BLaER1 treated with 17β-estradiol and CSF1 and Interleukin-3, amounts not matched to agents 10 nM and 100 nM (cell line): ENCODE results near the gene UGT1A7.
"Not testable (repeated sequence)": the region's sequence is repeated elsewhere in the genome, so short reads cannot be mapped to it uniquely, and the experiment has no call there.

Source experiments
- H3K27ac ChIP-seq, 11 experiments: shearing (Covaris generic); formaldehyde crosslinking; 2 replicates each; pipeline ENCODE4 v1.8.1; 2022
- H3K27me3 ChIP-seq, 11 experiments: shearing (Covaris generic); formaldehyde crosslinking; 2 replicates each; pipeline ENCODE4 v1.8.1; 2022
- H3K36me3 ChIP-seq, 11 experiments: shearing (Covaris generic); formaldehyde crosslinking; 2 replicates each; pipeline ENCODE4 v1.8.1; 2022
- H3K4me1 ChIP-seq, 10 experiments: shearing (Covaris generic); formaldehyde crosslinking; 2 replicates each; pipeline ENCODE4 v1.8.1; 2022
- H3K4me2 ChIP-seq, 11 experiments: shearing (Covaris generic); formaldehyde crosslinking; 2 replicates each; pipeline ENCODE4 v1.8.1; 2022
- H3K4me3 ChIP-seq, 10 experiments: shearing (Covaris generic); formaldehyde crosslinking; 2 replicates each; pipeline ENCODE4 v1.8.1; 2022
- H3K9ac ChIP-seq, 11 experiments: shearing (Covaris generic); formaldehyde crosslinking; 2 replicates each; pipeline ENCODE4 v1.8.1; 2022
- H3K9me3 ChIP-seq, 11 experiments: shearing (Covaris generic); formaldehyde crosslinking; replicated peaks in 1 of 11; 2 replicates each; pipeline ENCODE4 v1.8.1; 2022
- H4K20me1 ChIP-seq, 11 experiments: shearing (Covaris generic); formaldehyde crosslinking; 2 replicates each; pipeline ENCODE4 v1.8.1; 2022
- Cebpa-rat ChIP-seq, 11 experiments: shearing (Covaris generic); IDR thresholded peaks; 2 replicates each; pipeline ENCODE4 v1.8.1; 2022

Gene UGT1A7

DNA sequence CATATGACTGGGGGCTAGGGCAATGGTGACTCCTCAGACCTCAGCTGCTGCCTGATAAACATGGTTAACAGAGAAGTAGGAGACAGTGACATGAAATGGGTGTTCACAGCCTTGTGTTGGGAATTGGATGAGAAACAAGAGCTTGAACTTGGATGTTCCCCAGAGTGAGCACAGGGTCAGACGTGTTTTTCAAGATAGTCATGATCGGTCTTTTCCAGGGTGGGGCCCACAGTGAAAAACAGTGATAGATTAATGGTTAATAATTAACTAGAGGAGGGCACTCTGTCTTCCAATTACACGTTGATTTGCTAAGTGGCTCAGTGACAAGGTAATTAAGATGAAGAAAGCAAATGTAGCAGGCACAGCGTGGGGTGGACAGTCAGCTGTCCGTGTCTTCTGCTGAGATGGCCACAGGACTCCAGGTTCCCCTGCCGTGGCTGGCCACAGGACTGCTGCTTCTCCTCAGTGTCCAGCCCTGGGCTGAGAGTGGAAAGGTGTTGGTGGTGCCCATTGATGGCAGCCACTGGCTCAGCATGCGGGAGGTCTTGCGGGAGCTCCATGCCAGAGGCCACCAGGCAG lies 47.1 kb downstream of the UGT1A7 start, which contains the start of gene UGT1A3:
UGT1A3 (plus strand) TSS at position 320 of the 579 bp plus-strand sequence; CDS start at position 405, 85 bp downstream.
- Histone ChIP-seq H3K27me3 (no peaks in the 10 kb centered on the region), H3K9ac (no peak within 1 kb of the TSS), H3K4me2 (no peak within 1 kb of the TSS), H3K4me1 (no peaks in the 10 kb centered on the region), H3K36me3 (no peaks in the 10 kb centered on the region), H3K9me3 (peaks cover 0 to 4% (median 0%) of the 10 kb centered on the region in 11 experiments; a peak in 2 of 22 replicates), H4K20me1 (no peaks in the 10 kb centered on the region), H3K4me3 (no peak within 1 kb of the TSS), H3K27ac (no peak within 1 kb of the TSS)
- TF ChIP-seq Cebpa-rat (IDR thresholded peaks at IDR 0.05): no peak

DNA sequence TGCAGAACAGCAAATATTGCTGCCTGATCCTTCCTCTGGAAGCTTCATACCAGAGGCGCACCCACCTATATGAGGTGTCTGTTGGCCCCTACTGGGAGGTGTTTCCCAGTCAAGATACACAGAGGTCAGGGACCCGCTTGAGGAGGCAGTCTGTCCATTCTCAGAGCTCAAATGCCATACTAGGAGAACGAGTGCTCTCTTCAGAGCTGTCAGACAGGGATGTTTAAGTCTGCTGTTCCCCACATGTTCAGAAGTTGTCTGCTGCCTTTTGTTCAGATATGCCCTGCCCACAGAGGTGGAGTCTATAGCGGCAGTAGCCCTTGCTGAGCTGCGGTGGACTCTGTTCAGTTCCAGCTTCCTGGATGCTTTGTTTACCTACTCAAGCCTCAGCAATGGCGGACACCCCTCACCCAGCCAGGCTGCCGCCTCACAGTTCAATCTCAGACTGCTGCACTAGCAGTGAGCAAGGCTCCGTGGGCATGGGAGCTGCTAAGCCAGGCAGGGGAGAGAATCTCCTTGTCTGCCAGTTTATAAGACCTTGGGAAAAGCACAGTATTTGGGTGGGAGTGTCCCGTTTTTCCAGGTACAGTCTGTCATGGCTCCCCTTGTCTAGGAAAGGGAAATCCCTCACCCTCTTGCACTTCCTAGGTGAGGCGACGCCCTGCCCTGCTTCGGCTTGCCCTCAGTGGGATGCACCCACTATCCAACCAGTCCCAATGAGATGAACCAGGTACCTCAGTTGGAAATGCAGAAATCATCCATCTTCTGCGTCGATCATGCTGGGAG lies 55.4 kb downstream of the UGT1A7 start:
- H3K27ac ChIP-seq, H3K27me3 ChIP-seq, H3K9ac ChIP-seq, H3K36me3 ChIP-seq, H4K20me1 ChIP-seq, H3K4me1 ChIP-seq, H3K4me2 ChIP-seq, H3K4me3 ChIP-seq: not testable (repeated sequence)
- H3K9me3 ChIP-seq: peaks cover 0 to 14% (median 0%) of the 10 kb centered on the region in 11 experiments; a peak in 5 of 22 replicates

DNA sequence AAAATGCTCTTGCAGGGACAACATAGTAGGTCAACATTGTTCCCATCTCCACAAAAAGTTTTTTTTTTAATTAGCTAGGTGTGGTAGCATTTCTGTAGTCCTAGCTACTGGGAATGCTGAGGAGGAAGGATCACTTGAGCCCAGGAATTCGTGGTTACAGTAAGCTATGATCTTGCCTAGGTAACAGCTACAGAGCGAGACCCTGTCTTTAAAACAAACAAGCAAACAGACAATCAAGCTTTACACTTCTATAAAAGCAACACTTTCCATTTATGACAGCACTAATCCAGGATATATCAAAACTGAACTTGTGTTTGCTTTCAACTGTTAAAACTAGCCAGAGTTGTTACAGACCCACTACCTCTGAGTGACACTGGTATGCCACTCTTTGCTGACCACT lies 59.2 kb downstream of the UGT1A7 start:
- Histone ChIP-seq H3K4me2 (no peak overlapping the region), H3K27ac (no peak overlapping the region), H3K27me3 (no peaks in the 10 kb centered on the region), H3K4me3 (no peak overlapping the region), H4K20me1 (no peaks in the 10 kb centered on the region), H3K9me3 (peaks cover 0 to 14% (median 5%) of the 10 kb centered on the region in 11 experiments; a peak in 7 of 22 replicates), H3K4me1 (no peaks in the 10 kb centered on the region), H3K9ac (no peak overlapping the region), H3K36me3 (no peaks in the 10 kb centered on the region)
- TF ChIP-seq Cebpa-rat (IDR thresholded peaks at IDR 0.05): no peak

DNA sequence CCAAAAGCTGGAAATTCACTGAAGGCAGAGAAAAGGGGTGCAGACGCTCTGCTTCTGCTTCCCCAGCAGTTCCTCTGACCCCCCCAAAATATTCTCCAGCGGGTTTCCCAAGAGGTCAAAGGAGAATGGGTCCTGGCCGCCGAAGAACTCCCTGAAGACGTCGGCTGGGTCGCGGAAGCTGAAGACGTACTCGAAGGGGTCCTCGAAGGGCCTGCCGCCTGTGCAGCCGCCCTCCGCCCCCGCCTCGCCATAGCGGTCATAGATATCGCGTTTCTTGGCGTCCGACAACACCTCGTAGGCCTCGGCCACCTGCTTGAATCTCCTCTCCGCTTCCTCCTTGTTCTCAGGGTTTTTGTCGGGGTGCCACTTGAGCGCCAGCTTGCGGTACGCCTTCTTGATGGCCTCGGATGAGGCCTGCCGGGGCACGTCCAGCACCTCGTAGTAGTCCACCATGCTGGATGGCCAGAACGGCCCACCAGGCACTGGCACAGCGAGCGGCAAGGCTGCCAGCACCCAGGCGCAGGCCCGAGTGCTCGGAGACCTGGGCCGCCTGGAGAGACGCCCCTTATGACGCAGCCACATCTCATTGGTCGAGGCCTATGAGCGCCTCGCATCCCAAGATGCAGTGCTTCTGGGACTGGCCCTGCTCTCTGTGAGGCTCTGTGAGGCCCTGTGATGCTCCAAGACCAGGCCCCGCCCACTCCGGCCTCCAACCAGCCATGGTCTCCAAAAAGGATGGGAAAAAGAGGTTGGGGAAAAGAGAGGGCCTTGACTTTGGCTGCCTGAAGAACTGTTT lies 62.0 kb downstream of the UGT1A7 start:
- no peak for TF ChIP-seq Cebpa-rat (IDR thresholded peaks at IDR 0.05)
- Histone ChIP-seq H3K9me3 (peaks cover 0 to 9% (median 0%) of the 10 kb centered on the region in 11 experiments; a peak in 5 of 22 replicates), H3K4me2 (no peak overlapping the region), H3K4me3 (no peak overlapping the region), H4K20me1 (no peaks in the 10 kb centered on the region), H3K27me3 (no peaks in the 10 kb centered on the region), H3K4me1 (no peaks in the 10 kb centered on the region), H3K36me3 (no peaks in the 10 kb centered on the region), H3K27ac (no peak overlapping the region), H3K9ac (no peak overlapping the region)

DNA sequence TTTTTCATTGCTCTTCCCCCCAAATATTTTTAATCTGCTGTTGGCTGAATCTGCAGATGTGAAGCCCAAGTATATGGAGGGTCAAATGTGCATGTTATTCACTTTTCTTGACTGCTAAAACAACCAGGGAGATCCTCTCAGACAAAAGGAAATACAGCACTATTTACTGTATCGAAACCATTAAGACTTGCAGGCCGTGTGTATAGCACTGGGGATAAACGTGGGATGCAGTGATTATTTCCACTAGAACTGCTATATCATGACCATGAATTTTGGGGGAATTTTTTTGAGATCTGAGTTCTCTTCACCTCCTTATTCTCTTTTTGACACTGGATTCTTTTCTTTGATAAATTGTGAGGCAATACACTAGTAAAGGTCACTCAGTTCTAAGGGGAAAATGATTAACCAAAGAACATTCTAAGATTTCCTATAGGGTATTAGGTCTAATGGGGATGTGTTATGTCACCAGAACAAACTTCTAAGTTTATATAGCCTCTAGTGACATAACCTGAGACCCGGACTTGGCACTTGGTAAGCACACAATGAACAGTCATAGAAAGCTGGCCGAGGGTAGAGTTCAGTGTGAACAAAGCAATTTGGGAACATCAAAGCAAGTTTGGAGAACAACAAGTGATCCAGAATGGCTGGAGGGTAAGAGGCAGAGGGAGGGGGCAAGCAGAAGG lies 63.5 kb downstream of the UGT1A7 start:
- no peak for TF ChIP-seq Cebpa-rat (IDR thresholded peaks at IDR 0.05)
- no peaks in the 10 kb centered on the region for H3K4me1 ChIP-seq
- H3K27ac ChIP-seq: no peak overlapping the region
- no peak overlapping the region for H3K9ac ChIP-seq
- H3K4me3 ChIP-seq: no peak overlapping the region
- H3K9me3 ChIP-seq: peaks cover 2 to 16% (median 10%) of the 10 kb centered on the region in 11 experiments; a peak in 21 of 22 replicates
- no peaks in the 10 kb centered on the region for H3K36me3 ChIP-seq
- H3K27me3 ChIP-seq: no peaks in the 10 kb centered on the region
- no peak overlapping the region for H3K4me2 ChIP-seq
- H4K20me1 ChIP-seq: no peaks in the 10 kb centered on the region

DNA sequence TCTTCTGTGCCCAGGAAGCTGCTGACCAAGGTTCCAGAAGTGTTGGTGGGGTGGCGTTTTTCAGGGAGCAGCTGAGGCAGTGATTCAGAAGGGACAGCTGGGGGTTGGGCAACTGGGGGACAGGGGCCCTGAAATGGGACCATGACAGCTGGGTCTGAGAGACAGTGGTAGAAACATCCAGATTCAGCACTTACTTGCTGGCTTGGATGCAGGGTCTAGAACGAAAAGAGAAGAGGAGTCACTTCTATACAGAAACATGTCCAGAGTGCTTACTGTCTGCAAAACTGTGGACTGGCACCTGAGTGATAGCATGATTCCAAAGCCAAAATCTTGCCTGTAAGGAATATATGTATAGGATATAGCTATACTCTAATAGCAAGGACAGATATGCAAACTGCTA lies 64.1 kb downstream of the UGT1A7 start:
- H4K20me1 ChIP-seq, H3K27ac ChIP-seq, H3K4me1 ChIP-seq, H3K4me3 ChIP-seq, H3K36me3 ChIP-seq, H3K9ac ChIP-seq, H3K27me3 ChIP-seq, H3K4me2 ChIP-seq: not testable (repeated sequence)
- peaks cover 8 to 22% (median 16%) of the 10 kb centered on the region in 11 experiments for H3K9me3 ChIP-seq

DNA sequence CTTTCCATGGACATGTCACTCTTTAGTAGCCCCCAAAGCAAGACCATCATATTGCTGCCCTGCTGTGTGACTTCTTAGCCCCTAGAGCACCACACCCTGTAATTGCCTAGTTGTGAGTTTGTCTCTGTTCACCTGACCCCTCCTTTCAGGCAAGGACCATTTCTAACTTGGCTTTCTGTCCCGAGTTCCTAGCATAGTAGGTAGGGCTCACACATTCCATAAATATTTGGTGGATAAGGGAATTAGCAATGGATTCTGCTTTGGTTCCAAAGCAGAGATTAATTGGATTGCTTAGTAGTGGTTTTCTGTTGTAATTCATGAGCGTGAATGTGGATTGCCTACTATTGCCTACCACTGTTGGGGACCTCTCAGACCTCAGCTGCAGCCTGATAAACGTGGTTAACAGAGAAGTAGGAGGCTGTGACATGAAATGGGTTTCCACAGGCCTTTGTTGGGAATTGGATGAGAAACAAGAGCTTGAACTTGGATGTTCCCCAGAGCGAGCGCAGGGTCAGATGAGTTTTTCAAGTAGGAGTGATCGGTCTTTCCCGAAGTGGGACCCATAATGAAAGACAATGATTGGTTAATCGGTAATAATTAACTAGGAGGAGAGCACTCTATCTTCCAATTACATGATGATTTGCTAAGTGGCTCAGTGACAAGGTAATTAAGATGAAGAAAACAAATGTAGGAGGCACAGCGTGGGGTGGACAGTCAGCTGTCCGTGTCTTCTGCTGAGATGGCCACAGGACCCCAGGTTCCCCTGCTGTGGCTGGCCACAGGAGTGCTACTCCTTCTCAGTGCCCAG lies 65.0 kb downstream of the UGT1A7 start:
- H3K4me3 ChIP-seq: no peak overlapping the region
- H3K36me3 ChIP-seq: 0 out of 22 replicates have a peak, but pooled peaks cover 0 to 4% (median 0%) of the 10 kb centered on the region in 11 experiments
- no peaks in the 10 kb centered on the region for H4K20me1 ChIP-seq
- no peak overlapping the region for H3K4me2 ChIP-seq
- TF ChIP-seq Cebpa-rat (IDR thresholded peaks at IDR 0.05): no peak
- no peak overlapping the region for H3K27ac ChIP-seq
- no peak overlapping the region for H3K9ac ChIP-seq
- H3K4me1 ChIP-seq: no peaks in the 10 kb centered on the region
- no peaks in the 10 kb centered on the region for H3K27me3 ChIP-seq
- H3K9me3 ChIP-seq: peaks cover 16 to 31% (median 24%) of the 10 kb centered on the region in 11 experiments

DNA sequence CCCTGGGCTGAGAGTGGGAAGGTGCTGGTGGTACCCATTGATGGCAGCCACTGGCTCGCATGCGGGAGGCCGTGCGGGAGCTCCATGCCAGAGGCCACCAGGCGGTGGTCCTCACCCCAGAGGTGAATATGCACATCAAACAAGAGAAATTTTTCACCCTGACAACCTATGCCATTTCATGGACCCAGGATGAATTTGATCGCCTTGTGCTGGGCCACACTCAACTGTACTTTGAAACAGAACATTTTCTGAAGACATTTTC lies 65.5 kb downstream of the UGT1A7 start:
- no peak for TF ChIP-seq Cebpa-rat (IDR thresholded peaks at IDR 0.05)
- H3K27ac ChIP-seq: no peak overlapping the region
- H3K4me1 ChIP-seq: no peaks in the 10 kb centered on the region
- H3K9me3 ChIP-seq: peaks cover 20 to 36% (median 29%) of the 10 kb centered on the region in 11 experiments
- no peak overlapping the region for H3K4me3 ChIP-seq
- H4K20me1 ChIP-seq: no peaks in the 10 kb centered on the region
- H3K9ac ChIP-seq: no peak overlapping the region
- 0 out of 22 replicates have a peak, but pooled peaks cover 0 to 4% (median 0%) of the 10 kb centered on the region in 11 experiments for H3K36me3 ChIP-seq
- H3K27me3 ChIP-seq: no peaks in the 10 kb centered on the region
- no peak overlapping the region for H3K4me2 ChIP-seq

DNA sequence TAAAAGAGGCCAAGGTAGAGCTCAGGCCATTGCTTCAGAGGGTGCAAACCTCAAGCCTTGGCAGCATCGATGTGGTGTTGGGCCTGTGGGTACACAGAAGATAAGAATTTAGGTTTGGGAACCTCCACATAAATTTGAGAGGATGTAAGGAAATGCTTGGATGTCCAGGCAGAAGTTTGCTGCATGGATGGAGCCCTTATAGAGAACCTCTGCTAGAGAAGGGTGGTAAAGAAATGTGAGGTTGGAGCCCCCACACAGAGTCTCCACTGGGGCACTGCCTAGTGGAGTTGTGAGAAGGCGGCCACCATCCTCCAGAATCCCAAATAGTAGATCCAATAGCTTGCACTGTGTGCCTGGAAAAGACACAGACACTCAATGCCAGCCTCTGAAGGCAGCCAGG lies 69.0 kb downstream of the UGT1A7 start:
- H3K27me3 ChIP-seq: not testable (repeated sequence)

DNA sequence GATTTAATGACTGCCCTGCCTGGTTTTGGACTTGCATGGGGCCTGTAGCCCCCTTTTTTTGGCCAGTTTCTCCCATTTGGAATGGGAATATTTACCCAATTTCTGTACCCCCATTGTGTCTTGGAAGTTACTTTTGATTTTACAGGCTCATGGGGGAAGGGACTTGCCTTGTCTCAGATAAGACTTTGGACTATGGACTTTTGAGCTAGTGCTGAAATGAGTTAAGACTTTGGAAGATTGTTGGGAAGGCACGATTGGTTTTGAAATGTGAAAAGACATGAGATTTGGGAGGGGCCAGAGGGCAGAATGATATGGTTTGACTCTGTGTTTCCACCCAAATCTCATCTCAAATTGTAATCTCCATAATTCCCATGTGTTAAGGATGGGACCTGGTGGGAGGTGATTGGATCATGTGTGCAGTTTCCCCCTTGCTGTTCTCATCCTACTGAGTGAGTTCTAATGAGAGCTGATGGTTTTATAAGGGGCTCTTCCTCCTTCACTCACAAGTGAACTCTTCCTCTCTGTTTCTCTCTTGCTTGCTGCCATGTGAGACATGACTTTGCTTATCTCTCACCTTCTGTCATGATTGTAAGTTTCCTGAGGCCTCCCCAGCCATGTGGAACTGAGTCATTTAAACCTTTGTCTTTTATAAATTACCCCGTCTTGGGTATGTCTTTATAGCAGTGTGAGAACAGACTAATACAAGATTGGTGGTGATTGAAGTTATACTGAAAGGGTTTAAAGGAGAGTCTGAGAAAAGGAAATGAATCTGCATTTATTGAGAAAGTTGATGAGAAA lies 69.7 kb downstream of the UGT1A7 start:
- not testable (repeated sequence) for H4K20me1 ChIP-seq, H3K4me2 ChIP-seq, H3K4me1 ChIP-seq, H3K9ac ChIP-seq, H3K27me3 ChIP-seq, H3K4me3 ChIP-seq, H3K36me3 ChIP-seq, H3K27ac ChIP-seq
- peaks cover 33 to 51% (median 46%) of the 10 kb centered on the region in 11 experiments for H3K9me3 ChIP-seq

More for the DNA sequence above, 69.0 kb downstream of the UGT1A7 start:
- H3K4me2 ChIP-seq, H3K4me3 ChIP-seq, H3K9ac ChIP-seq, H4K20me1 ChIP-seq, H3K36me3 ChIP-seq, H3K27ac ChIP-seq, H3K4me1 ChIP-seq: not testable (repeated sequence)
- peaks cover 33 to 51% (median 46%) of the 10 kb centered on the region in 11 experiments for H3K9me3 ChIP-seq
